H9 (cell line): Measurements from ENCODE around the gene PLA2G4E. TPM values are rescaled to one million over a fixed set of nuclear protein-coding genes. Genes with fewer than 3 reads are reported as not detected.

ENCODE experiments used
- DNase-seq: peaks from one replicate; pipeline ENCODE4 v3.0.0-alpha.2; 2017
- H2AFZ ChIP-seq: one replicate; pipeline ENCODE4 v1.6.1; 2013; ENCODE audit warnings: mild to moderate bottlenecking, low read length, control low read depth, moderate library complexity
- H2AK5ac ChIP-seq: 2 replicates; pipeline ENCODE4 v1.6.1; 2013; ENCODE audit warnings: low read length, control low read depth, mixed read lengths; ENCODE audit not compliant: insufficient read length
- H2BK120ac ChIP-seq: one replicate; pipeline ENCODE4 v1.6.1; 2013; ENCODE audit warnings: low read depth, mild to moderate bottlenecking, low read length, control low read depth, inconsistent platforms; ENCODE audit not compliant: poor library complexity, severe bottlenecking
- H2BK12ac ChIP-seq: 2 replicates; pipeline ENCODE4 v1.6.1; 2013; ENCODE audit warnings: low read length, control low read depth, mixed read lengths, low read depth; ENCODE audit not compliant: insufficient read length
- H2BK15ac ChIP-seq: 2 replicates; pipeline ENCODE4 v1.6.1; 2013; ENCODE audit warnings: low read depth, low read length, control low read depth
- H2BK20ac ChIP-seq: one replicate; pipeline ENCODE4 v1.6.1; 2013; ENCODE audit warnings: low read depth, mild to moderate bottlenecking, low read length, control low read depth, inconsistent platforms; ENCODE audit not compliant: poor library complexity, severe bottlenecking
- H2BK5ac ChIP-seq: 2 replicates; pipeline ENCODE4 v1.6.1; 2013; ENCODE audit warnings: low read length, control low read depth, mixed read lengths; ENCODE audit not compliant: insufficient read length
- H3K14ac ChIP-seq: 2 replicates; pipeline ENCODE4 v1.6.1; 2013; ENCODE audit warnings: low read length, control low read depth; ENCODE audit not compliant: insufficient read depth
- H3K18ac ChIP-seq: 2 replicates; pipeline ENCODE4 v1.6.1; 2013; ENCODE audit warnings: low read depth, mild to moderate bottlenecking, mixed read lengths, low read length, control low read depth; ENCODE audit not compliant: insufficient read length
- H3K23ac ChIP-seq: 2 replicates; pipeline ENCODE4 v1.6.1; 2013; ENCODE audit warnings: low read length, control low read depth, mixed read lengths, low read depth; ENCODE audit not compliant: insufficient read length
- H3K23me2 ChIP-seq: 2 replicates; pipeline ENCODE4 v1.6.1; 2013; ENCODE audit warnings: low read depth, mild to moderate bottlenecking, mixed read lengths, low read length, control low read depth; ENCODE audit not compliant: insufficient read length, poor library complexity, severe bottlenecking
- H3K27ac ChIP-seq: 2 replicates; pipeline ENCODE4 v1.5.1; 2013; ENCODE audit warnings: low read length, control low read depth, mixed read lengths, low read depth; ENCODE audit not compliant: insufficient read length
- H3K27me3 ChIP-seq: 2 replicates; pipeline ENCODE4 v1.6.1; 2013; ENCODE audit warnings: low read length, control low read depth, inconsistent platforms; ENCODE audit not compliant: insufficient read depth
- H3K4ac ChIP-seq: 2 replicates; pipeline ENCODE4 v1.6.1; 2013; ENCODE audit warnings: low read depth, mild to moderate bottlenecking, control low read depth, inconsistent platforms, low read length, moderate library complexity
- H3K4me1 ChIP-seq: 2 replicates; pipeline ENCODE4 v1.6.1; 2013; ENCODE audit warnings: low read length, control low read depth, inconsistent platforms; ENCODE audit not compliant: insufficient read depth
- H3K4me2 ChIP-seq: 2 replicates; pipeline ENCODE4 v1.6.1; 2013; ENCODE audit warnings: low read length, control low read depth, mixed read lengths; ENCODE audit not compliant: insufficient read length, insufficient read depth
- H3K56ac ChIP-seq: 2 replicates; pipeline ENCODE4 v1.6.1; 2013; ENCODE audit warnings: low read depth, mild to moderate bottlenecking, mixed read lengths, low read length, control low read depth; ENCODE audit not compliant: insufficient read length
- H3K79me1 ChIP-seq: 2 replicates; pipeline ENCODE4 v1.6.1; 2013; ENCODE audit warnings: low read depth, mild to moderate bottlenecking, moderate library complexity, low read length, control low read depth, inconsistent platforms; ENCODE audit not compliant: insufficient read depth, poor library complexity, severe bottlenecking
- H3K79me2 ChIP-seq: 2 replicates; pipeline ENCODE4 v1.6.1; 2013; ENCODE audit warnings: low read length, control low read depth, inconsistent platforms; ENCODE audit not compliant: insufficient read depth
- H3K9ac ChIP-seq: 2 replicates; pipeline ENCODE4 v1.6.1; 2013; ENCODE audit warnings: low read length, control low read depth, mixed read lengths; ENCODE audit not compliant: insufficient read length; ENCODE audit errors: extremely low read depth
- H3K9me3 ChIP-seq: one replicate; pipeline ENCODE4 v1.6.1; 2013; ENCODE audit warnings: low read depth, low read length, inconsistent platforms; ENCODE audit not compliant: control insufficient read depth
- H3T11ph ChIP-seq: one replicate; pipeline ENCODE4 v1.6.1; 2013; ENCODE audit warnings: mild to moderate bottlenecking, low read length, control low read depth, inconsistent platforms
- H4K20me1 ChIP-seq: one replicate; pipeline ENCODE4 v1.6.1; 2013; ENCODE audit not compliant: control insufficient read depth, insufficient read length, insufficient read depth
- H4K5ac ChIP-seq: 2 replicates; pipeline ENCODE4 v1.6.1; 2013; ENCODE audit warnings: low read depth, mild to moderate bottlenecking, mixed read lengths, low read length, control low read depth; ENCODE audit not compliant: insufficient read length
- H4K8ac ChIP-seq: replicated peaks from 2 replicates; pipeline ENCODE4 v1.6.1; 2013; ENCODE audit warnings: low read length, control low read depth, mixed read lengths, low read depth; ENCODE audit not compliant: insufficient read length
- H4K91ac ChIP-seq: 2 replicates; pipeline ENCODE4 v1.6.1; 2013; ENCODE audit warnings: low read depth, mild to moderate bottlenecking, moderate library complexity, mixed read lengths, low read length, control low read depth; ENCODE audit not compliant: insufficient read length
- H3K27ac Mint-ChIP-seq, 3 experiments: 2 replicates in 2 of 3; 3 replicates in 1 of 3; pipeline ENCODE4 v1.8.0; 2020 to 2021; ENCODE audit warnings: mixed read lengths in 3 of 3, mild to moderate bottlenecking in 1 of 3, moderate library complexity in 1 of 3
- H3K27me3 Mint-ChIP-seq: 2 replicates; pipeline ENCODE4 v1.8.0; 2021; ENCODE audit warnings: low read depth, mild to moderate bottlenecking, moderate library complexity, mixed read lengths
- H3K36me3 Mint-ChIP-seq, 3 experiments: 2 replicates in 2 of 3; 3 replicates in 1 of 3; pipeline ENCODE4 v1.8.0; 2020 to 2021; ENCODE audit warnings: low read depth in 3 of 3, mixed read lengths in 3 of 3; ENCODE audit not compliant: insufficient read depth in 1 of 3
- H3K4me1 Mint-ChIP-seq, 2 experiments: 2 replicates each; pipeline ENCODE4 v1.8.0; 2020; ENCODE audit warnings: mixed read lengths in 2 of 2
- H3K4me3 Mint-ChIP-seq, 2 experiments: 2 replicates in 1 of 2; 3 replicates in 1 of 2; pipeline ENCODE4 v1.8.0; 2020 to 2021; ENCODE audit warnings: mild to moderate bottlenecking in 2 of 2, mixed read lengths in 2 of 2, moderate library complexity in 1 of 2
- H3K9me3 Mint-ChIP-seq, 2 experiments: 2 replicates in 1 of 2; 3 replicates in 1 of 2; pipeline ENCODE4 v1.8.0; 2020; ENCODE audit warnings: mild to moderate bottlenecking in 2 of 2, mixed read lengths in 2 of 2, moderate library complexity in 1 of 2
- CTCF ChIP-seq: fragments of 200-600 bp; sonication (generic); conservative IDR thresholded peaks from 3 replicates; pipeline ENCODE4 v1.8.0; 2021; ENCODE audit warnings: antibody characterized with exemption, mild to moderate bottlenecking
- WGBS: extraction: QIAGEN DNeasy Blood & Tissue Kit; methylation state at CpG from one replicate; pipeline ENCODE4 v1.1.7; 2013; ENCODE audit warnings: missing lambda C conversion rate, low lambda C conversion rate, mixed read lengths; ENCODE audit not compliant: insufficient read length; ENCODE audit errors: extremely low coverage; 5-methylcytosine and 5-hydroxymethylcytosine counted together
- total RNA-seq: library from RNA; stranded (reverse); gene quantifications from 2 replicates; pipeline ENCODE4 v1.2.1, GENCODE V29; 2021

The PLA2G4E gene
- total RNA-seq, 1 experiment from 2014 or later: not detected

DNA sequence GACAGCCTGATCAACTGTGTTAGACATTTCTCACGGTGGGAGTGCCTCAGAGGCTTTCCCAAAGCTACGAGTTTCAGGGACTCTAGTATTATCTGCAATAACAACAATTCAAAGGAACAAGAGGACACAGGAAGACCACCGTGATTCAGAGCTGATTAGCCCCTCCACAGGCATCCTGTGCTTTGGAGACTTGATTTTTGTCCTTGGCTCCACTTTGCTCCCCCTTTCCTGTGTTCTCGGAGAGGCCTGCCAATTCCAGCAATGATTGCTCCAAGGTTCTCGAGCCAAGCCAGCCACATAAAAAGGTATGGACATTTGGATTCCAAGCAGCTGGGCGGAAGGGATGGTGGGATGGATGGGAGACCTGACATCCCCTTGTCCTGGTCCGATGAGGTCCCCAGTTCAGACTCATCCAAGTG lies 62.8 kb downstream of the PLA2G4E start:
- Histone ChIP-seq H2BK120ac (no peak overlapping the region), H3K56ac (no peak overlapping the region), H3K27ac (no peak overlapping the region), H3K79me2 (no peaks in the 10 kb centered on the region; the same call in 1 of the 2 replicates), H2BK12ac (no peak overlapping the region), H4K20me1 (no peaks in the 10 kb centered on the region), H2BK5ac (no peak overlapping the region), H3K4me1 (no peaks in the 10 kb centered on the region), H4K91ac (no peak overlapping the region), H3K79me1 (peaks cover 8% of the 10 kb centered on the region), H3T11ph (no peak overlapping the region), H3K4me2 (no peak overlapping the region), H3K4ac (no peak overlapping the region), H2AFZ (no peak overlapping the region), H3K18ac (no peak overlapping the region), H3K23me2 (no peaks in the 10 kb centered on the region), H3K9ac (no peak overlapping the region), H4K8ac (no peak overlapping the region), H3K14ac (no peak overlapping the region), H3K27me3 (no peaks in the 10 kb centered on the region), H2AK5ac (no peak overlapping the region), H4K5ac (peak overlapping the region; percentile 50), H3K23ac (no peak overlapping the region), H3K9me3 (no peaks in the 10 kb centered on the region), H2BK15ac (no peak overlapping the region), H2BK20ac (no peak overlapping the region)
- WGBS: no CpG with 5 or more reads among the region's 7 CpGs
- TF ChIP-seq CTCF: no peak
- DNase-seq: no peak
- no peaks in the 10 kb centered on the region for H3K27me3 Mint-ChIP-seq
- peaks cover 10 to 15% of the 10 kb centered on the region in 2 experiments for H3K4me1 Mint-ChIP-seq
- H3K36me3 Mint-ChIP-seq: peaks cover 16 to 30% (median 20%) of the 10 kb centered on the region in 3 experiments; a peak in 6 of 7 replicates
- H3K27ac Mint-ChIP-seq: peak overlapping the region in 1 of 3 experiments; percentile 3; a peak in 1 of 7 replicates
- no peak overlapping the region for H3K4me3 Mint-ChIP-seq
- peaks cover 3 to 6% of the 10 kb centered on the region in 2 experiments; a peak in 4 of 5 replicates for H3K9me3 Mint-ChIP-seq
